Thyroid gland (tissue), 4 donors: ENCODE measurements around the gene ESPN.

Experiments used
- POLR2A ChIP-seq, 2 donors: fragments of 450-650 bp; IDR thresholded peaks; one replicate each; pipeline ENCODE4 v1.6.1; 2017; ENCODE audit warnings: antibody characterized with exemption in 2 of 2, mild to moderate bottlenecking in 2 of 2, moderate library complexity in 1 of 2
- TF ChIP-seq, protein P1 (sequence below), 6 experiments: fragments of 200-600 bp in 3 of 6; fragments of 450-650 bp in 3 of 6; sonication (generic) in 3 of 6; IDR thresholded peaks; one replicate each; pipeline ENCODE4 v1.5.1; 2016 to 2019; ENCODE audit warnings: antibody characterized with exemption in 6 of 6, mild to moderate bottlenecking in 2 of 6, inconsistent platforms in 1 of 6, moderate library complexity in 1 of 6

DNA sequence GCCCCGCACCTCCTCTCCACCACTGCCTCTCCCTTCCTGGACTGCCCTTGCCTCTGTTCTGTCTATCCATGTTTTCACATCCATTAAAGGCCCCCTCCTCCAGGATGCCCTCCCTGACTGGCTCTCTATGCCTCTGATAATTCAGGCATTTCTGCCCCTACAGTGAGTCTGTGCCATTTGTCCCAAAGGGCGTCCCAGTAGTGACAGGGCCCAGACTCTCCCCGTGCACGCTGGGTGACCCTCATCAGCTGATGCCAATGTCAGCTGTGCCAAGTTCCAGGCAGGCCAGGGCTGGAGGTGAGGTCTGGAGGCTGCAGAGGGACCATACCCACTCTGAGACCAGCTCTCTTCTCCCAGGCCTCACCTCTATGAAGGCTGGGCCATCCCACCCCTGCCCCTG lies 70.1 kb downstream of the ESPN start:
- no peak for TF ChIP-seq POLR2A (IDR thresholded peaks at IDR 0.05)
- TF ChIP-seq, protein P1, sequence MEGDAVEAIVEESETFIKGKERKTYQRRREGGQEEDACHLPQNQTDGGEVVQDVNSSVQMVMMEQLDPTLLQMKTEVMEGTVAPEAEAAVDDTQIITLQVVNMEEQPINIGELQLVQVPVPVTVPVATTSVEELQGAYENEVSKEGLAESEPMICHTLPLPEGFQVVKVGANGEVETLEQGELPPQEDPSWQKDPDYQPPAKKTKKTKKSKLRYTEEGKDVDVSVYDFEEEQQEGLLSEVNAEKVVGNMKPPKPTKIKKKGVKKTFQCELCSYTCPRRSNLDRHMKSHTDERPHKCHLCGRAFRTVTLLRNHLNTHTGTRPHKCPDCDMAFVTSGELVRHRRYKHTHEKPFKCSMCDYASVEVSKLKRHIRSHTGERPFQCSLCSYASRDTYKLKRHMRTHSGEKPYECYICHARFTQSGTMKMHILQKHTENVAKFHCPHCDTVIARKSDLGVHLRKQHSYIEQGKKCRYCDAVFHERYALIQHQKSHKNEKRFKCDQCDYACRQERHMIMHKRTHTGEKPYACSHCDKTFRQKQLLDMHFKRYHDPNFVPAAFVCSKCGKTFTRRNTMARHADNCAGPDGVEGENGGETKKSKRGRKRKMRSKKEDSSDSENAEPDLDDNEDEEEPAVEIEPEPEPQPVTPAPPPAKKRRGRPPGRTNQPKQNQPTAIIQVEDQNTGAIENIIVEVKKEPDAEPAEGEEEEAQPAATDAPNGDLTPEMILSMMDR (IDR thresholded peaks at IDR 0.05): no peak
